ENCODE data around the gene NIPAL4.

DNA sequence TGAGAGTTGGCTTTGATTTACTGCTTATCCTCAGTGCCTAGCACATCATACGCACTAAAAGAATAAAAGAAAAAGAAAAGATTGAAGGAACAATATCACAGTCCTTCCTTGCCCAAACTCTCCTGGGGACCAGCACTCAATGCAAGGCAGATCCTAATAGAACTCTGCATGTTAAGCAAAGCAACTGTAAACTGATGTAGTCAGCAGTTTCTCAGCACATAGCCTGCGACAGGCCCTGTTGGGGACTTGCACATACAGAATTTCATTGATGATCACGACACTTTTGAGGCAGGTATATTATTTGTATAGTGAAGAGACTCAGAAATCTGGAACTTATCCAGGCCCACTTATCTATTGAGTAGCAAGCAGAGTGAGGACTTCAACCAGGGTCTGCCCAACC is 15.4 kb downstream of the NIPAL4 start:
- TF ChIP-seq, protein P1, sequence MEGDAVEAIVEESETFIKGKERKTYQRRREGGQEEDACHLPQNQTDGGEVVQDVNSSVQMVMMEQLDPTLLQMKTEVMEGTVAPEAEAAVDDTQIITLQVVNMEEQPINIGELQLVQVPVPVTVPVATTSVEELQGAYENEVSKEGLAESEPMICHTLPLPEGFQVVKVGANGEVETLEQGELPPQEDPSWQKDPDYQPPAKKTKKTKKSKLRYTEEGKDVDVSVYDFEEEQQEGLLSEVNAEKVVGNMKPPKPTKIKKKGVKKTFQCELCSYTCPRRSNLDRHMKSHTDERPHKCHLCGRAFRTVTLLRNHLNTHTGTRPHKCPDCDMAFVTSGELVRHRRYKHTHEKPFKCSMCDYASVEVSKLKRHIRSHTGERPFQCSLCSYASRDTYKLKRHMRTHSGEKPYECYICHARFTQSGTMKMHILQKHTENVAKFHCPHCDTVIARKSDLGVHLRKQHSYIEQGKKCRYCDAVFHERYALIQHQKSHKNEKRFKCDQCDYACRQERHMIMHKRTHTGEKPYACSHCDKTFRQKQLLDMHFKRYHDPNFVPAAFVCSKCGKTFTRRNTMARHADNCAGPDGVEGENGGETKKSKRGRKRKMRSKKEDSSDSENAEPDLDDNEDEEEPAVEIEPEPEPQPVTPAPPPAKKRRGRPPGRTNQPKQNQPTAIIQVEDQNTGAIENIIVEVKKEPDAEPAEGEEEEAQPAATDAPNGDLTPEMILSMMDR (IDR thresholded peaks at IDR 0.05; ENCODE audit: extremely low read depth in 1 of 2, insufficient read depth in 1 of 2, low read depth in 1 of 2, low read length in 2 of 2): no peak
- TF ChIP-seq, protein P2, sequence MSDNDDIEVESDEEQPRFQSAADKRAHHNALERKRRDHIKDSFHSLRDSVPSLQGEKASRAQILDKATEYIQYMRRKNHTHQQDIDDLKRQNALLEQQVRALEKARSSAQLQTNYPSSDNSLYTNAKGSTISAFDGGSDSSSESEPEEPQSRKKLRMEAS (IDR thresholded peaks at IDR 0.05; ENCODE audit: insufficient read depth, insufficient read length): no peak
- TF ChIP-seq POLR2A (IDR thresholded peaks at IDR 0.05; ENCODE audit: low read depth, low read length): no peak
- TF ChIP-seq EZH2 (IDR thresholded peaks at IDR 0.05; ENCODE audit: borderline replicate concordance, low read depth, low read length, severe bottlenecking): no peak

Measured in endothelial cell of umbilical vein (primary cell).